ENCODE results near the gene CLDN5.

CLDN5 gene, protein sequence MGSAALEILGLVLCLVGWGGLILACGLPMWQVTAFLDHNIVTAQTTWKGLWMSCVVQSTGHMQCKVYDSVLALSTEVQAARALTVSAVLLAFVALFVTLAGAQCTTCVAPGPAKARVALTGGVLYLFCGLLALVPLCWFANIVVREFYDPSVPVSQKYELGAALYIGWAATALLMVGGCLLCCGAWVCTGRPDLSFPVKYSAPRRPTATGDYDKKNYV

DNA sequence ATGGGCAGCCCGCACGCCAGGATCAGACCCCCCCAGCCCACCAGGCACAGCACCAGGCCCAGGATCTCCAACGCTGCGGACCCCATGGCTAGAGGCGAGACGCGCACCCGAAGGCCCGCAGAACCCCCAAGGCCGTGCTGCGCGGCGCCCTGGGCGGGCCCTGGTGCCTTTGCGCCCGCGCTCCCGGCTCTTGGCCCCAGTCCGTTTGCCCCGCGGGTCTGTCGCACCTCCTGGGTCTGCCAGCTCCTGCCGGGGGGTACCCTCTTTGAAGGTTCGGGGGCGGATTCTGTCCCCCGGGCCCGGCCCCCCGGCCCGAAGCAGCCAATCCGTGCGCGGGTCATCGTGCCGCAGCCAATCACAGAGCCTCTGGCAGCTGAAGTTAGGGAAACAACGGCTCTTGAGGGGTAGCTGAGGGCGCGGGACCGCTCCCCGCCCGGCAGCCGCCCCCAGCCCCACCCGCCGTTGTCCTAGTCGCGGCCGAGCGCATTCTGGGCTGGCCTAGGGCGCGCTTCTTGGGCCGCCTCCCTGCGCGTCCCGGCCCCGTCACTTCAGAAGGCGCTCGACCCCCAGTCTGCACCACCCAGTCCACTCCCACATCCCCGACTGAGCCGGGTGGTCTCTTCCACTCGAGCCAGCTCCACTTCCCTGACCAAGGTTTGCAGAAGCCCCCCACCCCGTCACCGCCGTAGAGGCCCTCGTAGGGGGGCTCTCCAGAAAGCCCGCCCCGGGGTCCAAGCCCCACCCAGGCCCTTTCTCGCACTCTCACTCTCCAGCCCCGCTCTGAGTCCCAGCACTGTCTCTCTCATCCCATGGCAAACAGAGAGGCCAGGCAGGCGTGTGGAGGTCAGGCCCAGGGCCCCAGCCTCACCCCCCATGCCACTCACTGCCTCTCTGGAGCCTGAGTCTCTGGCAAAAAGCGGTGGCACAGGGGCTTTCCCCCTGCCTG, at the start of gene CLDN5:
Gene CLDN5 (minus strand): TSS at position 241 of the 946 bp plus-strand sequence. CDS start 155 bp downstream, at position 86.
- DNase-seq (ENCODE audit: low read depth), result no peak

DNA sequence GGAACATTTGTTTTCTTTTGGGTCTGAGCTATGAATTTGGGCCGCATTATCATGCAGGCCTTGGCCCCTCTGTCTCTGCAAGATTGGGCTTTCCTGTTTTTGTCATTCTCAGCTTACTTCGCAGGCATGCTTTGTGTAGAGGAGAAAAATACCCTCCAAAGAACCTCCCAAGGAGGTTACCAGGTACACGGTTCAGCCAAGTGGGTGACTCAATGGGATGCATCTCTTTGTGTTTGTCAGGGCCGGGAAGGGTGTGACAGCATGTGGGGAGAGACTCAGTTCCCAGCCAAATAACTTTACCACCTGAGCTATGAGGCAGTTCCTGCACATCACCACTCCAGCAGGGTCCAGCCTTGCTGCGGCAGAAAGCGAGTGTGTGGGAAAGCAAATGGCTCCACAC, 47.8 kb upstream of the CLDN5 start:
- DNase-seq (ENCODE audit: low read depth), result no peak

DNA sequence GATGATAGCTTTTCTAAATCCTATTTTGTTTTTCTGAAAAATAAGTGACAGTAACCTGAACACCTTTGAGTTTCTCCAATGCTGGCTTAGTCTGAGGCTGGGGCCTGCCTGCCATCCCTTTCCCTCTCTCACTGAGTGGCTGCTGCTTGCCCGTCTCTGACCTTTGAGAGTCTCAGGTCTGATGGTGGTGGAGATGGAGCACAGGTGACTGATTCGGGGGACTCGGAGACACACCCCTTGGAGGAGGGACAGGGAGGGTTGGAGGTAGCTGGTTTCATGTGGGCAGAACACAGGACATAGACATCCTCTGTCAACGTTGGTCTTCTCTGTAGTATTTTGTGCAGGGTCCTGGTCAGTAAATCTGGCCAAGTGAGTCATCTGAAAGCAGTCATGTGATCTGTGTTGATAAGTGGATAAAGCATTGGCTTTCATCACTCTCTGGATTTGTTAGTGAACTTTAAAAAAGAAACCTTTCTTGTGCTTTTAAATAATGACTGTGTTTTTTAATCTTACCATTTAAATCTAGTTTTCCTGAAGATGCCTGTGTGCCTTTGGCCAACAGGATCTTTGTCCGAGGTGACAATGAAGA, 47.1 kb upstream of the CLDN5 start:
- no peak for DNase-seq (ENCODE audit: low read depth)

DNA sequence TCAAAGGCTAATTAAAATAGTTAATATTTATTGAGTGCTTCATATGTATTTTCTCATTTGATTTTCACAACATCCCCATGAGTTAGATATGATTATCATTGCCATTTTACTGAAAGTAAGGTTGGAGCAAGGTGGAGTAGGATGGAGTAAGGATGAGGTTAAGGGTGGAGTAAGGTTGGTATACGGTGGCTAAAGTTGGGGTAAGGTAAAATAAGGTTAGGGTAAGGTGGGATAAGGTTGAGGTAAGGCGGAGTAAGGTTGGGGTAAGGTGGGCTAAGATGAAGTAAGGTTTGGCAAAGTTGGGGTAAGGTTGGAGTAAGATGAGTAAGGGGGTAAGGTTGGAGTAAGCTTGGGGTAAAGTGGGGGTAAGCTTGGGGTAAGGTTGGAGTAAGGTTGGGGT, 45.8 kb upstream of the CLDN5 start:
- no peak for DNase-seq (ENCODE audit: low read depth)

DNA sequence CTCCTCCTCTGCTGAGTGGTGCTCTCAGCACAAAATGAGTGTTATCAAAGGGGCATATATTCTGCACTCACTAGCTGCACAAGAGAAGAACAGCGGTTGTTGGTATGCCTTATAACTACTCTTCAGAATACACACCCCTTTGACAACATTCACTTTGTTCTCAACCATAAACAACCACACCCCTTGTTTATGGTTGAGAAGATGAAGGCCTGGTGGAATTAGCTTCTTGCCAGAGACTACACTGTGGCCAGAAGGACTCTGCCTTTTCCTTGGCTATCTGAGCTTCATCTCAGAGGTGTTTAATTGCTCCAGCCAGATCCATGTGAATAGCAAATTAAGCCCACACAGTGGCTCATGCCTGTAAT, 45.0 kb upstream of the CLDN5 start:
- DNase-seq (ENCODE audit: low read depth), result no peak

DNA sequence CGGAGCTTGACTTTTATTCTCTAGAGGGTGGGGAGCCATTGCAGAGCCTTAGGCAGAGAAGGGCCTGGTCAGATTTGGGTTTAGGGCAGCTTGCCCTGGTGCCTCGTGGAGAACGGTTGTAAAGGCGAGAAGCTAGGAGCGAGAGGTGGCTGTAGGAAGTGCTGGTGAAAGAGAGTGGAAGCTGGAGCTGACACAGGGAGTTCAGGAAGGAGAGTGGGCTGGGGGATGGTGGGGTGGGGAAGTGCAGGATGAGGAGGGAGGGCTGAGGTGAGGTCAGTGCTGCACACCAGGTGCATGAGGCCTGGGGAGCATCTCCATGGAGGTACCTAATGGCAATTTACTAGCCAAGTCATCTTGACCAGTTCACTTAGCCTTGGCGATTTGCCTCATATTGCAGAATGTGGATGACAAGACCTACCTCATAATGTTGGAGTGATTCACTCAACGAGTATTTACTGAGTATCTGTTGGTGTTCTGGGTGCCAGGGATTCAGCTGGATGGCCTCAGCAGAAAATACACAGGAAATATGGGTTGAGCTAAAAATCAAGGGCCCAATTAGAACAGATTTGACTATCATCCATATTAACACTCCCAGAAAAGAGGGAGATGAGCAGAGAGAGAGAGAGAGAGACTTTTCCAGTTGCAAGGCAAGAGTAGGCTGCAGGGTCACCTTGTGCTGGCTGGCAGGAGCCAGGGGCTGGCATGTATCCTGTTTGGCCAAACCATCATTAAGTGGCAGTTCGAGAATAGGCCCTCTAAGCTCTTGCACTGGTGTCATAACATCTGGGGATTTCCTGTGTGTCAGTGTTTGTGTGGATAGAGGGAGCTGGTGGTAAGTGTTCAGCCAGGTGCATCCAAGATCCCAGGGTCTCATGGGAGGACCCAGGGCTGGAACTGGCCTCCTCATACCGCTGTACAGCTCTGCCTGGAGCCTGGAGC, 44.4 kb upstream of the CLDN5 start:
- no peak for DNase-seq (ENCODE audit: low read depth)

DNA sequence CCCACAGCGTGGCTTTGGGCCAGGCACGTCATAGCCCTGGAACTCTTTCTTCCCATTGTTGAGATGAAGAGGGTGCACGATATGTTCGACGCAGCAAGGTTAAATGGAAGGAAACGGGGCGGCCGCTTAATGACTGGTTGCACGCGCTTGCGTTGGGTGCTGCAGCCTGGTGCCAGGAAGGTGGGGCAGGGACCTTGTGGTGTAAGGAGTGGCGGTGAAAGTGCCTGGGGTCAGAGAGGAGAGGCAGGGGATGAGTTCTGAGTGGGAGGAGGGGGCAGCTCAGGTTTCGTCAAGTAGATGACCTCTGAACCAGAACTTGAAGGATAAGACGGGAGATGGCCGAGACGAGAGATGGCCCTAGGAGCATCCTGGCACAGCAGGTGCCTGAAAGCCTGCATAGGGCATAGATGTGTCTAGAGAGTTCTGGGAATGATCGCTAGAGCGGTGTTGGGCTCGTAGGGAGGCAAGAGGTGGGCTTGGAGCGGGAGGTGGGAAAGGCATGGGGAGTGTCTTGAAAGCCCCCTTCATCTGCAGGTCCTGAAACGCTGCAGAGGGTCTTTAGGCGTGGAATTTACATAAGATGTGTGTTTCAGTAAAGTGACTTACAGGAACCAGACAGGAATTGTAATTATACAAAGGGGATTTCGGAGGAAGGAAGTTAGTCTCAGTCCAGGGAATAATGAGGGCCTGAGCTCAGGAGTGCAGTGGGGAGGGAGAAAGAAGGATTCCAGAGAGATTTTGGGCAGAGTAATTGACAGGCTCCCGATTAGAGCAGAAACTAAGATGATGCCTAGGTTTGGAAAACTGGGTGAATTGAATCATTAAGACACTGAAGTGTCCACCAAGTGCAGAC, 43.2 kb upstream of the CLDN5 start:
- DNase-seq (ENCODE audit: low read depth), result no peak

DNA sequence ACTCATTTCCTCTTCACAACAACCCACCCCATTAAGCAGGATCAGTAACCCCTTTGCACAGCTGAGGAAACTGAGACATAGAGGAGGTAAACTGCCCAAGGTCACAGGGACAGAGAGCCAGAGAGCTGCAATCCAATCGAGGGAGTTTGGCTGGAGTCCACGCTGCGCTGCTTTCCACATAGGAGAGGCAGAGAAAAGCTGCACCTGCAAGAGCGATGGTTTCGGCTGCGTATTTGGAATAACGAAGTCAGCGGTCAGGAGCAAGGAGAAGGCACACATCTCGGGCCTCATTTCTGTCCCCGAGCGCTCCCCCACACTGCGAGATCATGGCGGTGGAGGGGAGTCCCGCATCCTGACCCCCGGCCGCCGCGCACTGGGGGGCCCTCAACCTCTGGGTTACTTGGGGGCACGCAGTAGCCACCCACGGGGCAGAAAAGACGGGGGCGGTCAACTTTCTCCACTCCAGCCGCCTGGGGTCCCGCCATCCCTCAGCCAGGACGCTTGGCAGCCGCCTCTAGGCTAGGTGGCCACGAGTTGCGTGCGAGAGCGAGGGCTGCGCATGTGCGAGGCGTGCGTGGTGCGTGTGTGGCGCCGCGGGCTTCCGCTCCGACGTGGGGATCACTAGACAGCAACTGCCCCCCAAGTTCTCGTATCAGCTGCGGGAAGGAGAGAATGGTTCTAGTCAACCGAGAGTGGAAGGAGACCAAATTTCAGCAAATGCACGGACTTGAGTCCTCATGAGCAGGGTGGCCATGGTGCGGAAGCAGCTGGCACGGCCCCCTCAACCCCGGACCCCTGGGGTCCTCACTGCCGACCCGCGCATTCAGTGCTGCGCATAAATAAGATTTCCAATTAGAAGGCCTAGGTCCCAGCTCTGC, 42.3 kb upstream of the CLDN5 start:
- DNase-seq (ENCODE audit: low read depth), result no peak

DNA sequence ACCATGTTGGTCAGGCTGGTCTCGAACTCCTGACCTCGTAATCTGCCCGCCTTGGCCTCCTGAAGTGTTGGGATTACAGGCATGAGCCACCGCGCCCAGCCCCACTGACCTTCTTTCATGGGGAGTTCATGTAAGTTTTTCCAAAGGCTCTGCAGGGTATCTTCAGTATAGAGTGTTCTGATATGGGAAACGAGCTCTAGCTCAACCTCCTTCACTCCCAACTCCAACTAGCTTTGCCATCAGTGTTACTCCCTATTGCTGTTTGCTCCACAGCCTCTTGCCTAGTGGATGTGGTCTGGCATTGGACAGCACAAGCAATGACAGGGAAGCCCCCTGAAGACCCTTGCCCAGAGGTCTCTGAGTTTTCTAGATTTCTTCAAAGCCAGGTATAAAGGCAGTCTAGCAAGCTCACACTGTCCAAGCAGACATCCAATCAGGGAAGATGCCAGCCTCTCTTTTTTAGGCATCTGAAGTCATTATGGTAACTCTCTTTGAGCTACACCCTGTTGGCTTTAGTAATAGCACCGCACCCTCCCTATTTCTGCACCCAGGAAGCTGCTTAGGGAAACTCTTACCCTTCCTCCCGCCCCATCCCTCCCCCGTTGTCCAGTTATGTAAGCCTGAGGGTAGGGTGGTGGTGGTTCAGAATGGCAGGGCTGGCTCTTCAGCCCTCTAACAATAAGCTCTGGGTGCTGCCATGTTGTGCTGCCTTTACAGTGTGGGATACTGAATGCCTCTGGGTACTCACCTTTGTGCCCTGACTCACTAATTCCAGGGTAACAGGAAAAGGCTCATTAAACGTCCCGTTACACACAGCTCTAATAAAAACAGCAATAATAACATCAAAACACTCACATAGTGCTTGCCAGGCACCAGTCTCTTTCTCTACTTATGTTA, 41.4 kb upstream of the CLDN5 start:
- no peak for DNase-seq (ENCODE audit: low read depth)

DNA sequence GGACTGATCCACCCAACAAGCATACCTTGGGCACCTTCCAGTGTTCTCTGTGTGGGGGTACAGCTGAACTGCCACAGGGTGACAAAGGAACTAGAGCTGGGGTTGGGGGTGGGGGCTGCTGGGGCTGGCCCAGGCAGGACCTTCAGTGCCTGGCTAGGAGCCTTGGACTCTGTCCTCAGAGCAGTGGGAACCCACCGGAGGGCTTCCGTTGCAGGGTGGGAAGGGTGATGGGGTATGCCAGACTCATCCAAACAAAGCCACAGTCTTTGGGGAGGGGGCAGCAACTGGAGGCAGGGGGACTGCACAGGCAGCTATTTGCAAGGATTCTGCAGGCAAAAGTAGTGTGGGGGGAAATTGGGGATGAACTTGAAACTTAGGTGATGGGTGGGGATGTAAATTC, 35.7 kb upstream of the CLDN5 start:
- no peak for DNase-seq (ENCODE audit: low read depth)

DNA sequence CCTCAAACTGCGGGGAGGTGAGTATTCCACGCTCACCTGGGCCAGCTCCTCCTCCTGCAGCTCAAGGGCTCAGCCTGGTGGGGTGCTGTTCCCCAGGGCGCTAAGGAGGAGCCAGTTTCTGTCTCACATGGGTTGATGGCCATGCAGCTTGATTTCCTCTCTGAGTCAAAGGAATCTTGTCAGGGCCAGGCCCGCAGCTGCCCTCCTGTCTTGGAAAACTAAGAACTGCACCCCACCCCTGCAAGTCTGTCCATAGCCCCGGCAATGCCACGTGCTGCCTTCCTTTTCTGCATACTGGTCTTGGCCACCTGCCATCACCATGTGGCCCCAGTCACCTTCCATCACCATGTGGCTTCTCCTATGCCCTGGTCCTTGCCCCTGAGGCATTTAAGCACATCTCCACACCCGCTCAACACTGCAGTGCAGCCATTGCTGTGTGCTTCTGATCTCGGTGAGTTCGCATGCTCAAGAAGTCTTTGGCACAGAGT, 35.2 kb upstream of the CLDN5 start:
- no peak for DNase-seq (ENCODE audit: low read depth)

DNA sequence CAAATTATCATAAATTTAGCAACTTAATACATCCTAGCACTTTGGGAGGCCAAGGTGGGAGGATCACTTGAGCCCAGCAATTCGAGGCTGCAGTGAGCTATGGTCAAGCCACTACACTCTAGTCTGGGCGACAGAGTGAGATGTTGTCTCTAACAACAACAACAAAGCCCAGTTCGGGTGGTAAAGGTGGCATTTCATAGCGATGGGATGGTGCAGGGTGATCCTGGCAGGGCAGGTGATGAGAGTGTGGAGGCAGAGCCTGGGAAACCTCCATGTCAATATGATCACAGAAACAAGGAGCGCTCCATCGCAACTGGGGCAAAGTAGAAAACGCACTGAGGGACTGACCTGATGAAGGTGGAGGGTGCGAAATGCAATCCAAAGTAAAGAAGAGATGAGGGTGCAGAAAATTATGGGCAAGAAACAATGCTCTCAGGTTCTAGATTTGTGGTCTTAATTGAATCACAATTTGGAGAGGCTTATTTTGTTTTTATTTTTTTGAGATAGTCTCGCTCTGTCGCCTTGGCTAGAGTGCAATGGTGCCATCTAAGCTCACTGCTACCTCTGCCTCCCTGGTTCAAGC, 32.8 kb upstream of the CLDN5 start:
- no peak for DNase-seq (ENCODE audit: low read depth)

DNA sequence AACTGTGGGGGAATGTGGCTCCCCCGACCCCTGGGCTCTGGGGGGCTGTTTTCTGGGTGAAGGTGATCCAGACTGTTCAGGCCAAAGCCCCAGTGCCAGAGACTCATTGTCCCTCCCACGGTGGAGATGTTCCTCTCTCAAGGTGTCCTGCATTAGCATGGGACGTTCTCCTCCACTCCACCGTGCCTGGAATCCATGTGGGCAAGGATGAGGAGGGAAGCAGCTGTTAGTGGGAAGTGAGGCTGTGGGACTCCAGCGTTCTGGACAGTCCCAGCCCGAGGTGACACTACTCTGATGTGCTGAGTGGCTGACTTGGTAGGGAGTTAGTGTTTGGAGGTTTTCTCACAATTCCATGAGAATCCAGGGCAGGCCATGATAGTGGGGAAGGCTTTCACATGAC, 31.4 kb upstream of the CLDN5 start:
- DNase-seq (ENCODE audit: low read depth), result no peak

DNA sequence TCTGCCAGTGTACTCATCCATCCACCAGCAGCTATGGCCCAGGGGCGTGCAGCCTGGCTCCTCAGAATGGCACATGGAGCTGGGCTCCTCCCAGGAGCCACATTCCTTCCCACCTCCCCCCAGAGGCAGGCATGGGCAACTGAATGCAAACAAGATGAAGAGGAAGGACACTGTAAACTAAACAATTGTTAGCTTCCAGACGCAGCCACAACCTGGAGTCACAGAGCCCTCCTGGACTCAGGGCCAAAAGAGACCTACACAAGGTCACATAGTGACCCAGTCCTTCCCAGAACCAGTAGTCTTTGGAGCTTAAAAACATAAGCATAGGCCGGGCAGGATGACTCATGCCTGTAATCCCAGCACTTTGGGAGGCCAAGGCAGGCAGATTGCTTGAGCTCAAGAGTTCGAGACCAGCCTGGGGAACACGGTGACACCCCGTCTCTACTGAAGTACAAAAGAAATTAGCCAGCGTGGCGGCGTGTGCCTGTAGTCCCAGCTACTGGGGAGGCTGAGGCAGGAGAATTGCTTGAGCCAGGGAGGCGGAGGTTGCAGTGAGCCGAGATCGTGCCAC, 30.7 kb upstream of the CLDN5 start:
- no peak for DNase-seq (ENCODE audit: low read depth)

DNA sequence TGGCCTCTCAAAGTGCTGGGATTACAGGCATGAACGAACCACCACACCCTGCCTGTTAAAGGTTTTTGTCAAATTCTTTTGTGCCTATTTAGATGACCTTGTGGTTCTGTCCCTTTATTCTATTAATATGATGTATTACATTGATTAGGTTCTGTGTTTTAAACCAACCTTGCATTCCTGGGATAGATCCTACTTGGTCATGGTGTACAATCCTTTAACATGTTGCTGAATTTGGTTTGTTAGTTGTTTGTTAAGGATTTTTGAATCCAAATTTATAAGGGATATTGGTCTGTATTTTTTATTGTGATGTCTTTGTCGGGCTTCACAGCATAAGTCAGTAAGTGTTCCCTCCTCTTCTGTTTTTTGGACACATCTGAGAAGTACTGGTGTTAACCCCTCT, 29.0 kb upstream of the CLDN5 start:
- no peak for DNase-seq (ENCODE audit: low read depth)

DNA sequence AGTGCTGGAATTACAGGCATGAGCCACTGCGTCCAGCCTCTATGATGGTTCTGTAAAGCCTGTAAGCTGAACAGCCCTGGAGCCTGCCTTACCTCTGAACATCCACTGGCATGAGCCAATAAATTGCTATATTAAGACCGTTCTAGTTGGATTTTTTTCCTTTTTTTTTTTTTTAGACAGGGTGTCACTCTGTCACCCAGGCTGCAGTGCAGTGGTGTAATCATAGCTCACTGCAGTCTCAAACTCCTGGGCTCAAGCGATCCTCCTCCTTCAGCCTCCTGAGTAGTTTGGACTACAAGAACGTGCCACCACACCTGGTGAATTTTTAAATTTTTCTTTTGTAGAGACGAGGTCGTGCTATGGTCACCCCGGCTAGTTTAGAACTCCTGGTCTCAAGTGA, 26.2 kb upstream of the CLDN5 start:
- no peak for DNase-seq (ENCODE audit: low read depth)

DNA sequence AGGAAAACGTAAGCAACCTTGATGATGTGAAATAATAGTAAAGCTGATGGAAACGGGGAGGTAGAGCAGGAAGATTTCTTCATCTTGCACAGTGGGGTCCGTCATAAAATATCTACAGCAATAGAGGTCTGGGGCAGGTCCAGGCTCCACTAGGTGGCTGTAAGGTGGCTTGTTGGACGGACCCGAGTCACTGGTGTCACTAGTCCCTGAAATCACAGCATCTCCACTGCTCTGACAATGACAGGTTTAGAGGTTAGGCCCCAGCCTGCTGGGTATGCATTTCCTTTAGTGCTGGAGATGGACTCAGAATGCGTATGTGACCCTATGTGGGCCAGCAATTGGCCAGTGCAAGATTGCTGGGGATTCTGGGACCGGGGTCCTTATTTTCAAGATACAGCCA, 25.2 kb upstream of the CLDN5 start:
- no peak for DNase-seq (ENCODE audit: low read depth)

DNA sequence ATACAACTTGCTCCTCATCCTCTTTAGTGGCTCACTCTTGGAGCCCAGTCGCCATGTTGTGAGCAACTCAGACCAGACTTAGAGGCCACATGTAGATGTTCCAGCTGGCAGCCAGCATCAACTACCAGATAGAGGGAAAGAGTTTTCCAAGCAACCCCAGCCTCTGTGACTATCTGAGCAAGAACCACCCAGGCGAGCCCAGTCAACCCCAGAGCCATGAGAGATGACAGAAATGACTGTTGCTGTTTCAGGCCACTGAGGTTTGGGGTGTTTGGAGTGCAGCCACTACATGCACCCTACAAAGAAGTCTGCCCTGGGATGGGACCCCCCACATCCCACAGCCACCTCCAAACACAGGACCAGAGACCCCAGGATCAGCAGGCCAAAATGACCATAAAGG, 24.8 kb upstream of the CLDN5 start:
- no peak for DNase-seq (ENCODE audit: low read depth)

Measured in stimulated activated CD8-positive, alpha-beta memory T cell treated with anti-CD3 and anti-CD28 coated beads, Interleukin-15, amount 100 ng/mL, for 1 hour (primary cell).